Activated CD4-positive, alpha-beta T cell treated with anti-CD3 and anti-CD28 coated beads, Interleukin-2, Interleukin-6, amounts not matched to agents 100 ng/mL and 50 ng/mL, durations not matched to agents 16 hours and 8 hours (primary cell): Measurements from ENCODE around the gene MSI2.
A peak's percentile ranks its signal among the peaks of the same experiment; 100 is the strongest.

Source experiments
- DNase-seq: peaks from one replicate; pipeline ENCODE4 v3.0.0-alpha.2; 2020

MSI2 gene

DNA sequence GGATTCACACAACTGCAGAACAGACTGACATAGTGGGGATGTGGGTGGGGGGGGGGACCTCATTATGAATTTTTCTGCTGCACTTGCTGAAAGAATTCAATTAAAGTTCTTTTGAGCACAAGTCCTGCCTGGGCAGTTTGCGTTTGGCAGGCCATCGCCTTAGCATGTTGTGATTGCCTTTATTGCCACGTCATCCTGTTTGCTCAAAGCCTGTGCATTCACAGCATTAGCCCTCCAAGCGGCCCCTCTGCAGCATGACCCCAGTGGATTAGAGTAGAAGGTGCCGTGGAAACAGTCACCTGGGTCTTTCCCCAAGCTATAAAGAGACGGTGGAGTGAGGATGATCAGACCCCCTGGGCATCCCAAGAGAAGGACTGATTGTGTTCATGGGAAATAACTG is 17.2 kb downstream of the MSI2 start:
- DNase-seq = no peak

DNA sequence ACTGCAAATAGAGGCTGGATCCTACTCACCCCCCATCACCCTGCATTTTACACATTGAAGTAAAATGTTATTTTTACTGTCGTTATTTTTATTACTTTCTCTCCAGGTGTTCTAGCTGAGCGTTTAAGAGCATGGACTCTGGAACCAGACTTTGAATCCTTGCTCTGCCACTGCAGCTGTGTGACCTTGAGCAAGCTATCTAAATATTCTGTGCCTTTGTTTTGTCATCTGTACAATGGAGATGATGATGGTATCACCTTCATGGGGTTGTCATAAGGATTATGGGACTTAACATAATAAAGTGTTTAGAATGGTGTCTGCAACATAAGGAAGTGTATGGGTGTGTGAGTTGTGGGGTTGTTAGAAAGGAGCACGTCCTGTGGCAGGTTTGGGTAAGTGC is 17.8 kb downstream of the MSI2 start:
- DNase-seq = no peak

DNA sequence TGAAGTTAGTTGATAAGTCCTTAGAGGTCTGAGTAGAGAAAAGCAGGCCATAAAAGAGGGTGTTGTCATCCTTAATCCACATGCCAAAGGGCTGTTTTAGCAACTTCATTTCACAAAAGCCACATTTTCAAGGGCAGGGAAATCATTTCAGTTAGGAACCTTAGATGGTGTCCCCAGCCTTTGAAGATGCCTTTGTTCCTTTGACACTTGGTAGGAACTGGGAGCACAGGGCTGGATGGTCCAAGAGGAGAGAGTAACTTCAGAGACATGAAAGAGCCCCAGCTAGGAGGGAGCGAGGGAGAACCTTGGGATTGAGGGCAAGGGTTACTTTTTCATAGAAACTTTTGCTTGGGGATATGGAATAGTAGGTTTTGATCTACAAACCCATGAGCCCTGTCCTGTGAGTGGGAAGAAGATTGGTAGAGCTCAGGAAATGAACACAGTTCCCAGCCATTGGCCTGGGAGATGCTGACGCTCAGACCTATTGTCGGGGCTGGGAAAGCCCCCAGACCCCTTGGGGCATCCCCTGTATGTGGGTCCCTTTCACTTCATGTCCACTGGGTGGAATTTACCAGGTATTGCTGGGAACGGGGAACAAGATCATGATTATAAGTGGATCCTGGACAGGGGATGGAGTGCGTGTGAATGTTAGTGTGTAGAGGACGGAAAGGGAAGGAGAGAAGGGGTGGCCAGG is 18.9 kb downstream of the MSI2 start:
- no peak for DNase-seq

GRCh38 chr17:57276621-57277020 is 20.3 kb downstream of the MSI2 start:
- no peak for DNase-seq

- DNase-seq = peak; percentile 19
These were observed 21.7 kb downstream of the MSI2 start for GRCh38 chr17:57277923-57278604.

- no peak for DNase-seq
These were observed 22.5 kb downstream of the MSI2 start for GRCh38 chr17:57278740-57279387.

DNA sequence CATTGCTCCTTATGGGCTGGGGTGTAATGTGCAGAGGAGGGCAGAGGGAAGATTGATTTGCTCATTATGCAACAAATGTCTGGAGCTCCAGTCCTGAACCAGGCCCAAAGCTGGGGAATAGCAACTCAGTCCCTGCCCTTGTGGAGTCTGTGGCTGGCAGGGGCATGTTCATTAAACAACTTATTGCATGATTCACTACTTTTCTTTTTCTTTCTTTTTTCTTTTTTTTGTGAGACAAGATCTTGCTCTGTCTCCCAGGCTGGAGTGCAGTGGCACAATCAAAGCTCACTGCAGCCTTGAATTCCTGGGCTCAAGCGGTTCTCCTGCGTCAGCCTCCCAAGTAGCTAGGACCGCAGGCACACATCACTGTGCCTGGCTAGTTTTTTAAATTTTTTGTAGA is 23.1 kb downstream of the MSI2 start:
- DNase-seq = no peak

DNA sequence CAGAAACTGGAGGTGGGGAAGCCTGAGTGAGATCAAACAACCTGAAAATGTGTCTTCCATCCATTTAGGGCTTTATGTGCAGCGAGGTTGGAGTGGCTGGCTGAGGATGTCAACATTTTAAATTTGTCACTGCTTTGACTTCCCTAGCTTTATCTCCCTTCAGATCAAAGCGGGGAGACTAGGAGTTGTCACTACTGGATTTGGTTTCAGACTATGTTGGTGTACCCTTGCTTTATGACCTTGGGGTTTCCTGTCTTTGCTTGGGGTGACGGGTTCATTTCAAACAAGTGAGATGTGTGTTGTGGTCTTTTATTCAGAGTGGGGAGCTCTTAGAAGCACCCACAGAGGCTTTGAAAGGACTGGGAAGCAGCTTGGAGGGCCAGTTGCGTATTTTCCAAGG is 25.6 kb downstream of the MSI2 start:
- peak; percentile 54 for DNase-seq

- DNase-seq = no peak
These were observed 26.0 kb downstream of the MSI2 start for GRCh38 chr17:57282296-57282695.

DNA sequence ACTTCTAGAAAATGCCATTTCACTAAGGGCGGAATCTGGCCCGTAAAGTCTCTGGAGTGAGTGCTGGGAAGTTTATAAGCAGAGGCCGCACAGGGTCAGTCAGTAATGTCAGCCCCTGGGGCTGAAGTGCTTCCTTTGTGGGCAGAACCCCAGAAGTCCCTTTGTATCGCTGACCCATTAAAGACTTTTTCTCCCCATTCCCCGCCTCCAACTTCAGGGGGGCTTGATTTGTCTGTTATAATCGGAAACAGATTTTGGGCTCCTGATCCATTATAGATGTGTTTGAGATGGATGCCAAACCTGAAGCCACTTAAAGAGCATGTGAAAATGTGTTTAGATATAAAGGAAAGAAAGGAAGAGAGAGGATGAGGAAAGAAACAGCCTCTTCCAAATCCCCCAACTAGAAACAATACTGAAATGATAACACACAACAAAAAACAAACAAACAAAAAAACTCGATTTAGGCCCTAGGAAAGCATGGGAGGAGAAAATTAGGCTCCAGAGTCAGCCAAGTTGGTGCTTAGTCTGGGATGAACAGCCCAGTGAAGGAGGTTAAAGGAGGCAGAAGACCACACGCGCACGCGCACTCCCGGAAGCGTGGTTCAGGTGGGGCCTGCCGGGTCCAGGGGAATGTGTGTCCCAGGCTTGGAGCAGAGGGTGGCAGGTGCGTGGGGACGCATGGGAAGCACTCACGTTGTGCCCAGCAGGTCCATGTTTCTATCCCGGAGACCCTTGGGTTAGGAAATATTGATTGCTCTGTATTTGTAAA is 27.1 kb downstream of the MSI2 start:
- DNase-seq = no peak

- DNase-seq = peak; percentile 19
These were observed 28.3 kb downstream of the MSI2 start for GRCh38 chr17:57284583-57284982.

GRCh38 chr17:57284984-57285646 is 28.8 kb downstream of the MSI2 start:
- peak; percentile 69 for DNase-seq

DNA sequence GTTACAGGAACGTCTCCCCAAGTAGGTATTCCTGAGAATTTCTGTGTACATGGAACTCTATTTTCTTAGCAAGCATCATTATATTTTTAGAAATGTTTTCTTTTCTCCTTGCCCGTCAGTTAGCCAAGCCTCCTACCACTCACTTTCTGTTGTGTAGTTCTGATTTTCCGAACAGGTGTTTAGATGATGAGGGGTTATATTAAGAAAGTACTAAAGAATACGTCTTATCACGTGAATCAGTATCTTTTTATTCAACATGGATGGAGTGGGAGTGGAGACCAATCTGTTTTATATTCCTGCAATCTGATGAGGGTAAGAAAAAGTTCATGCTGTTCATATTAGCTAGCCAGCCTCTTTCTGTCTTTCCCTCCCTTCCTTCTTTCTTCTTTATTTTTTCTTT is 29.4 kb downstream of the MSI2 start:
- DNase-seq = no peak

- no peak for DNase-seq
These were observed 30.2 kb downstream of the MSI2 start for GRCh38 chr17:57286399-57287105.

- no peak for DNase-seq
These were observed 31.9 kb downstream of the MSI2 start for GRCh38 chr17:57288040-57288772.

GRCh38 chr17:57288773-57289121 is 32.4 kb downstream of the MSI2 start:
- DNase-seq = no peak

- DNase-seq = no peak
These were observed 32.8 kb downstream of the MSI2 start for GRCh38 chr17:57289130-57289529.

DNA sequence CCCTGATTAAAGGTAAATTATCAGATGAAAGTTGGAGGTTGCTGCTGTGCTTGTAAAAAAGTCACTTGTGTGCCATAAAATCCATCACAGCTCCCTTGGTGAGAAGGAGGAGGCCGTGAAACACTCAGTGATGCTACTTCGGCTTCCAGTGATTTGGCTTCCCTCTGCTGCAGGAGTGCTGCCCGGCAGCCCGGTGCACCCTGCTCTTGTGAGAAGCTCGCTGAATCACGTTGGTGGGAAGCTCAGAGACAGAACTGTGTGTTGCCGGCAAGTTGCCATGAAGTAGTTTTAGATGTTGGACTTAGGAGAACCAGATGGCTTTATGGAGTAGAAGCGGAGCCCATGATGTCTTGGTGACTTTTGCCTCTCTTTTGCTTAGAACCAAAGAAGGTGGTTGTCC is 33.3 kb downstream of the MSI2 start:
- DNase-seq = no peak

DNA sequence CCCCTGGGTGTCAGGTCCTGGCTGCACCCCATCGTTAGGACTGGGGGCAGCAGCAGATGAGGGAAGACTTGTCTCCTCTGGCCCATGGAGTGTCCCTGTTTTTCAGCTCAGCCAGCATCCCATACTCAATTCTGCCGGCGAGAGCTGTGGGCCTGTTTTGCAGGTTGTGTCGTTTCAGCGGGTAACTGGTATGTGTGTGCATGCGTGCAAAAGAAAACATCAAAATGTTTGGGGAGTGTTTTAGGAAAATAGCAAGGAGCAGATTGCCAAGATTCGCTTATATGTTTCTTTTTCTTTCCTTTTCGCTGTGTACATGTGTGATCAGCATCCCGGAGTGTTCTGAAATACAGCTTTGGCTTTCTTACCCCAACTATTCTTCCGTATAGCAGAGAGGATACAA is 34.7 kb downstream of the MSI2 start:
- no peak for DNase-seq

GRCh38 chr17:57292091-57292490 is 35.8 kb downstream of the MSI2 start:
- DNase-seq = no peak

- DNase-seq = no peak
These were observed 36.8 kb downstream of the MSI2 start for GRCh38 chr17:57293077-57293476.

GRCh38 chr17:57294101-57294500 is 37.8 kb downstream of the MSI2 start:
- no peak for DNase-seq
